ENCODE results near the gene RPP30.

The RPP30 gene

DNA sequence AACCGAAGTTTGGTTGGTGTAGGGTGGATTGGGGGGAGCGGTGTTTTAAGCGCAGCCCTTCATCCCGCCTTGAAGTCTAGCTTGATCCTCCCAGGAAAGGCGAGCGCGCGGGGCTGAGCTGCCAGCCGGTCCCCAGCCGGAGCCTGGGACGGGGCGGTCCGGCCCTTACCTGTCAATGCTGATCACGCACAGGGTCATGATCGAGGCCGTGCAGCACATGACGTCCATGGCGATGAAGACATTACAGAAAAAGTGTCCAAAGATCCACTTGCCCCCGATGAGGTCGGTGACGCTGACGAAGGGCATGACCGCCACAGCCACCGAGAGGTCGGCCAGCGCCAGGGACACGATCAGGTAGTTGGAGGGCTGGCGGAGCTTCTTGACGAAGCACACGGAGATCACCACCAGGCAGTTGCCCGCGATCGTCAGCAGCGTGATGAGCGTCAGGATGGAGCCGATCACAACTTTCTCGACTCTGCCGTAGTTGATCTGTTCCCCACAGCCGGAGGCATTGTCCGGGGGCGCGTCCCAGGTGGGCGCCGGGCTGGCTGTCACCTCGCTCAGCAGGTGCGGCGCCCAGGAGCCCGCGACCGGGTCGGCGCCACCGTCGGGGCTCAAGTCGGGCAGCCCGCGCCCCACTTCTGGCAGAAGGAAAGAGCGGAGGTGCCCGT, 14.7 kb upstream of the RPP30 start:
- no peak for TF ChIP-seq CTCF (conservative IDR thresholded peaks at IDR 0.05; ENCODE audit: control insufficient read depth, insufficient read depth, low read depth, low read length)
- DNase-seq (ENCODE audit: low read depth), result no peak
- peak overlapping the region; percentile 61 for H3K4me3 ChIP-seq (ENCODE audit: control insufficient read depth, low read depth, low read length)

DNA sequence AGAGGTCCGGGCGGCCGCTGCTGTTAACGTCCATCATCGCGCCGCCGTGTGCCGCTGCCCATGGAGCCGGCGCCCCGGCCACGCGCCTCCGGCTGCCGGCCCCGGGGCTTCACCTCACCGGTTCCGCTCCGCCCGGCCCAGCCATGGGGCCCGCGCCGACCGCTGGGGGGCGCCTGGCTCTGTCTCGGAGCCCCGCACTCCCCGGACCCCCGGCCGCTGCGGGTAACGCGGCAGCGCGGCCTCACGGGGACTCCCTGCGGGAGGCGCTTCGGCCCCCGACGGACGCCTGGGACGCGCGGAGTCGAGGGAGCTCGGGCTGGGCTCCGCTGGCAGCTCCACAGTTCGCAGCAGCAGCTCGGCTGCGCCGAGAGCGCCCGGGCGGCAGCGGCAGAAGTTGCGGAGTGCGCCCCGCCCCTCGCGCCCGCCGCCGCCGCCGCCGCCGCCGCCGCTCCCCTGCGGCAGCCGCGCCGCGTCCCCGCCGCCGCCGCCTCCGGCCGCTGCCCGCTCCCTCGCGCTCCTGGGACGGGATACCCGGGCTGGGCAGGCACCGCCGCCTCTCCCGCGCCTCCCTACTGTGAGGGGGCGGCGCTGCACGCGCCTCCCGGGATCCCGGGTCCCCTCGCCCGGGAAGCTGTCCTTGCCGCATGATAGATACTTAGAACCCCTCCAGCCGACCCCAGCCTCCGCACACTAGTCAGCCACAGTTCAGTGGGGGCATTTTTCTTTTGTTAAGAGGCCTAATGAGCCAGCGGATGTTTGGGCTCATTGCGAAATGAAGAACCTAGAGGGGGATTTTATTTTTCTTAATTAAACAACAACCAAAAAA, 13.9 kb upstream of the RPP30 start, which contains the start of gene HTR7:
Gene HTR7, minus strand, starts transcription at position 405 of the 826 bp plus-strand sequence. Its CDS starts 368 bp downstream, at position 37.
- no peak for TF ChIP-seq CTCF (conservative IDR thresholded peaks at IDR 0.05; ENCODE audit: control insufficient read depth, insufficient read depth, low read depth, low read length)
- peak; percentile 33 for DNase-seq (ENCODE audit: low read depth)
- peak within 1 kb of the TSS; percentile 61 for H3K4me3 ChIP-seq (ENCODE audit: control insufficient read depth, low read depth, low read length)

DNA sequence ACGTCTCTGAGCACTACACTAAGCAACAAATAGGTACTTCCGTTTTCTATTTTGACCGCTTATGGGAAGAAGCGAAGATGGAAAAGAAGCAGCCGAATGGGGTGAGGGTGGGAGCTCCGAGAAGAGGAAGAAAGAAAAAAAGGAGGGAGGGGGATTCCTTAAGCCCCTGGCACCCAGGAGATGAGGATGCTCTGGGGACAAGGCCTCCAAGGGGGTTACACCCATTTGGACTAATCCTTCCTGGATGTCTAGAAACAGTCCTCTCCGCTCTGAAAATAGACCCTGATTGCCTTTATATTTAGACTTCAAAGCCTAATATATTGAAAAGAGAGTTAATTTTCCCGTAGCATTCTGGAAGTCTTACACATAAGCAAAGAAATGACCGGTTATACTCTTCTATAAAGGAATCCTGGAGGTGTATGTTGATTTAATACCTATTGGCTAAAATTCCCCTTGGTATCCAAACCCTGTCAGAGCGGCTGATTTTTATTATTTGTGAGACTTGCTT, 13.3 kb upstream of the RPP30 start:
- no peak for DNase-seq (ENCODE audit: low read depth)
- TF ChIP-seq CTCF (conservative IDR thresholded peaks at IDR 0.05; ENCODE audit: control insufficient read depth, insufficient read depth, low read depth, low read length), result no peak
- H3K4me3 ChIP-seq (ENCODE audit: control insufficient read depth, low read depth, low read length), result peak overlapping the region; percentile 61

DNA sequence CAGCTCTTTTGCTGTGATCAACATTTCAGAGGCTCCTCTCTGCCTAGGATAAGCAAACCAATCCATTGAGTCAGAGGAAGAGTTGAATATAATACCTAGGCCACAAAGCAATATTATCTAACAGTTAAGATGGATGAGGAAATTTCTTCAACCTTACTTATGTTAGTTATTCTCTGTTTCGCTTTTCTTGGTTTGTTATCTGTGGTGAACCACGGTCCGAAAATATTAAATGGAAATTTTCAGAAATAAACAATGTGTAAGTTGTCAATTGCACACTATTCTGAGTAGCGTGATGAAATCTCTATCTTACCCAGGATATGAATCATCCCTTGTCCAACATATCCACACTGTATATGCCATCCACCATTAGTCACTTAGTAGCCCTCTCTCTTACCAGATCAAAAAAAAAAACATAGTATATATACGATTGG, 12.4 kb upstream of the RPP30 start:
- TF ChIP-seq CTCF (conservative IDR thresholded peaks at IDR 0.05; ENCODE audit: control insufficient read depth, insufficient read depth, low read depth, low read length), result no peak
- peak; percentile 76 for DNase-seq (ENCODE audit: low read depth)
- H3K4me3 ChIP-seq (ENCODE audit: control insufficient read depth, low read depth, low read length), result no peak overlapping the region

DNA sequence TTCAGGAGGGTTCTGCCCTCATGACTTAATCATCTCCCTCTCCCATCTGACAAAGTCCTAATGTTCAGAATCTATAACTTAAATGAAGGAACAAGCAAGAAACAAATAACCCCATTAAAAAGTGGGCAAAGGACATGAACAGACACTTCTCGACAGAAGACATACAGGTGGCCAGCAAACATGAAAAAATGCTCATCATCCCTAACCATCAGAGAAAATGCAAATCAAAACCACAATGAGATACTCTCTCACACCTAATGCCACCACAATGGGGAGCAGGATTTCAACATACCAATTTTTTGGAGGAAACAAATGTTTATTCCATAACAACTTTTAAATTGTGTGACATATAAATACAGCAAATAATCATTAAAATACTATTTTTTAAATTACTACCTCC, 11.0 kb upstream of the RPP30 start:
- TF ChIP-seq CTCF (conservative IDR thresholded peaks at IDR 0.05; ENCODE audit: control insufficient read depth, insufficient read depth, low read depth, low read length), result no peak
- no peak for DNase-seq (ENCODE audit: low read depth)
- no peak overlapping the region for H3K4me3 ChIP-seq (ENCODE audit: control insufficient read depth, low read depth, low read length)

DNA sequence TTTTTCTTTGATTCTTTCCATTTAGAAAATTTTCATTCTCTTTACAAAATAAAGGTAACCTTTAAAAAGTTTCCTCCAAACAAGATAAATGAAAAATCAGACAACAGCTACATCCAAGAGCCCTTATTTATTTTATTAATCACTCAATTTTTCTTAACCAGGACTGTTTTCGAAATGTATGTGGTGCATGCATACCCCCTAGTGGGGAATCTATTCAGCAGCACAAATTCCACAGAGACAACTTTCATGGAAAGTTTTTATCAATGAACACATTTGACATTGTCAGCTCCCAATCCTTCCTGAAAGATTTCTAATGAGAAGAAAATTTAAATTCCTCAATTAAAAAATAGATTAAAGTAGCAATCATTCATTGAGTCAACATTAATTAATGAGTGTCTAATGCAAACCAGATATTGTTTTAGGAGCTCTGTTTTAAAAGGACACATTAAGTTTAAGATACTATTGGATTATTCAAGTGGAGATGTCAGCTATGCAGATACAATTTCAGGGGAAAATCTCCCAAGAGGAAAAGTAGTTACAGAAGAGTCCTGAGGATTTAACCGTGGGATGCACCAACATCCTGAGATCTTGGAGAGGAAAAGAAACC, 8.8 kb upstream of the RPP30 start:
- no peak overlapping the region for H3K4me3 ChIP-seq (ENCODE audit: control insufficient read depth, low read depth, low read length)
- peak; percentile 66 for DNase-seq (ENCODE audit: low read depth)
- TF ChIP-seq CTCF (conservative IDR thresholded peaks at IDR 0.05; ENCODE audit: control insufficient read depth, insufficient read depth, low read depth, low read length), result peak; percentile 86

All from fibroblast of mammary gland (primary cell).